Ovary (tissue), 3 donors: ENCODE measurements around the gene USP1.

Source experiments
- CTCF ChIP-seq, 3 donors: fragments of 450-650 bp in 2 of 3; fragments of 200-600 bp in 1 of 3; IDR thresholded peaks; one replicate each; pipeline versions ENCODE4 v1.5.1 to v1.8.0; 2016 to 2022; ENCODE audit warnings: antibody characterized with exemption in 3 of 3, mild to moderate bottlenecking in 1 of 3
- EP300 ChIP-seq: sonication (generic); formaldehyde crosslinking; IDR thresholded peaks from one replicate; pipeline ENCODE4 v1.6.1; 2017; ENCODE audit warnings: antibody characterized with exemption
- POLR2A ChIP-seq: fragments of 450-650 bp; IDR thresholded peaks from one replicate; pipeline ENCODE4 v1.6.1; 2017; ENCODE audit warnings: antibody characterized with exemption, mild to moderate bottlenecking, moderate library complexity
- donor health status: DM: no; HTN: no; CAD: no.

GRCh38 chr1:62481681-62482080 is 44.8 kb downstream of the USP1 start:
- TF ChIP-seq CTCF (IDR thresholded peaks at IDR 0.05) (no peak), POLR2A (no peak), EP300 (no peak)
